Neural cell (in vitro differentiated cells): ENCODE results near the gene PARP8. TPM values are rescaled to one million over a fixed set of nuclear protein-coding genes. Genes with fewer than 3 reads are reported as not detected.

ENCODE experiments used
- H2AFZ ChIP-seq: fragments of 200-600, 300-800 bp; sonication (generic), shearing (Covaris generic); 2 replicates; pipeline ENCODE4 v1.6.0; 2014; ENCODE audit warnings: low read depth, mild to moderate bottlenecking, antibody characterized with exemption, low read length, moderate library complexity
- H3F3A ChIP-seq: fragments of 200-600 bp; shearing (Covaris generic); 2 replicates; pipeline ENCODE4 v1.6.1; 2016; ENCODE audit warnings: mild to moderate bottlenecking, moderate library complexity, mixed read lengths, antibody characterized with exemption, low read length; ENCODE audit not compliant: insufficient read depth, poor library complexity, severe bottlenecking
- H3K27ac ChIP-seq: fragments of 200-600, 300-800 bp; sonication (generic), shearing (Covaris generic); 2 replicates; pipeline ENCODE4 v1.5.1; 2014; ENCODE audit warnings: mild to moderate bottlenecking, low read length, moderate library complexity
- H3K27me3 ChIP-seq: fragments of 300-800, 200-600 bp; sonication (generic), shearing (Covaris generic); 2 replicates; pipeline ENCODE4 v1.6.0; 2014; ENCODE audit warnings: mild to moderate bottlenecking, low read depth, low read length, moderate library complexity; ENCODE audit not compliant: insufficient read depth
- H3K36me3 ChIP-seq: fragments of 300-800, 200-600 bp; sonication (generic), shearing (Covaris generic); 2 replicates; pipeline ENCODE4 v1.5.1; 2014; ENCODE audit warnings: mild to moderate bottlenecking, antibody characterized with exemption, low read length, moderate library complexity; ENCODE audit not compliant: insufficient read depth
- H3K4me2 ChIP-seq: fragments of 300-800, 200-600 bp; sonication (generic), shearing (Covaris generic); 2 replicates; pipeline ENCODE4 v1.6.0; 2014; ENCODE audit warnings: mild to moderate bottlenecking, low read length
- H3K4me3 ChIP-seq: fragments of 300-800, 200-600 bp; sonication (generic), shearing (Covaris generic); 2 replicates; pipeline ENCODE4 v1.5.1; 2014; ENCODE audit warnings: mild to moderate bottlenecking, low read length, moderate library complexity
- H3K79me2 ChIP-seq: fragments of 200-600 bp; shearing (Covaris generic); replicated peaks from 2 replicates; pipeline ENCODE4 v1.6.0; 2014; ENCODE audit warnings: mild to moderate bottlenecking, low read length, moderate library complexity; ENCODE audit not compliant: insufficient read depth
- H3K9ac ChIP-seq: fragments of 300-800, 200-600 bp; sonication (generic), shearing (Covaris generic); 2 replicates; pipeline ENCODE4 v1.6.1; 2016; ENCODE audit warnings: mild to moderate bottlenecking, low read length, mixed read lengths
- H3K9me2 ChIP-seq: fragments of 200-600 bp; shearing (Covaris generic); 2 replicates; pipeline ENCODE4 v1.6.1; 2016; ENCODE audit warnings: mild to moderate bottlenecking, low read length, mixed read lengths; ENCODE audit not compliant: insufficient read depth
- H3K9me3 ChIP-seq: fragments of 200-600, 300-800 bp; sonication (generic), shearing (Covaris generic); 2 replicates; pipeline ENCODE4 v1.6.1; 2016; ENCODE audit warnings: mild to moderate bottlenecking, mixed run types, low read length, moderate library complexity, mixed read lengths
- H4K20me1 ChIP-seq: fragments of 200-600 bp; shearing (Covaris generic); 2 replicates; pipeline ENCODE4 v1.6.1; 2016; ENCODE audit warnings: mild to moderate bottlenecking, mixed run types; ENCODE audit not compliant: insufficient read depth
- EP300 ChIP-seq: fragments of 450-650 bp; conservative IDR thresholded peaks from 2 replicates; pipeline ENCODE4 v1.6.1; 2014; ENCODE audit warnings: antibody characterized with exemption, mild to moderate bottlenecking, moderate library complexity; ENCODE audit not compliant: poor library complexity, severe bottlenecking
- EZH2 ChIP-seq: fragments of 200-600, 300-800 bp; shearing (Covaris generic), sonication (generic); IDR thresholded peaks from 2 replicates; pipeline ENCODE4 v1.6.1; 2014; ENCODE audit warnings: antibody characterized with exemption, low read length, borderline replicate concordance, mild to moderate bottlenecking; ENCODE audit not compliant: insufficient read depth, poor library complexity, severe bottlenecking
- MXI1 ChIP-seq: fragments of 450-650 bp; conservative IDR thresholded peaks from 2 replicates; pipeline ENCODE4 v1.6.1; 2014; ENCODE audit warnings: antibody characterized with exemption, mild to moderate bottlenecking; ENCODE audit not compliant: poor library complexity, severe bottlenecking
- POLR2AphosphoS5 ChIP-seq: IDR thresholded peaks from 2 replicates; pipeline ENCODE4 v1.6.1; 2012
- RAD21 ChIP-seq: fragments of 450-650 bp; conservative IDR thresholded peaks from 2 replicates; pipeline ENCODE4 v1.6.1; 2014; ENCODE audit warnings: antibody characterized with exemption, mild to moderate bottlenecking, moderate library complexity
- SMC3 ChIP-seq: fragments of 450-650 bp; conservative IDR thresholded peaks from 2 replicates; pipeline ENCODE4 v1.6.1; 2014; ENCODE audit warnings: antibody characterized with exemption, mild to moderate bottlenecking, moderate library complexity; ENCODE audit not compliant: poor library complexity
- TAF1 ChIP-seq: IDR thresholded peaks from 2 replicates; pipeline ENCODE4 v1.6.1; 2012; ENCODE audit warnings: low read depth
- polyA plus RNA-seq: library from polyadenylated mRNA; depleted of rRNA; stranded (reverse); fragments of >200 nt; gene quantifications from 2 replicates; pipeline ENCODE4 v1.2.3, GENCODE V29; 2014
- TF ChIP-seq, protein P1 (sequence below): IDR thresholded peaks from 2 replicates; pipeline ENCODE4 v1.6.1; 2012; ENCODE audit warnings: borderline replicate concordance
- TF ChIP-seq, protein P2 (sequence below): fragments of 450-650 bp; IDR thresholded peaks from 2 replicates; pipeline ENCODE4 v1.5.1; 2014; ENCODE audit warnings: antibody characterized with exemption, mild to moderate bottlenecking, moderate library complexity; ENCODE audit not compliant: poor library complexity, severe bottlenecking

PARP8 gene
- polyA plus RNA-seq, 1 donor from 2014 or later = 29.9 TPM

DNA sequence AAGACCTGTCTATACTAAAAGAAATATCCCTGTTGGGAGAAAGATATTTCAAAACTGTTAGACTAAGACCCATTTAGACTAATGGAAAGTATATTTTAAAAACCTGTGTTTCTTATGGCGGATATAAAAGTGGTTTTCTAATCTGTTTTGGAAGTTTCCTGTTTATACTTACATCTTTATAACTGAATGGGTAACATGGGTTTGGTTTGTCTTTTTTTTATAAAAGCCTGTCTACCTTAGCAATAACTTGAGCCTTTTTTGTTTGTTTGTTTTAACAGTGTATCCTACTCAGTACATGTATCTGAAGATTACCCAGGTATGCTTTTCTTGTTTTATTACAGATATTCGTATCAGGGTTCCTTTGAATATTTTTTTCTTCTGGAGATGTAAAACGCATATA lies 83.4 kb downstream of the PARP8 start:
- Histone ChIP-seq H4K20me1 (no peaks in the 10 kb centered on the region), H2AFZ (no peak overlapping the region), H3K4me3 (no peak overlapping the region), H3F3A (no peaks in the 10 kb centered on the region), H3K36me3 (no peaks in the 10 kb centered on the region), H3K9me2 (no peaks in the 10 kb centered on the region), H3K27me3 (no peaks in the 10 kb centered on the region), H3K9me3 (no peaks in the 10 kb centered on the region), H3K79me2 (no peaks in the 10 kb centered on the region), H3K27ac (no peak overlapping the region), H3K4me2 (no peak overlapping the region), H3K9ac (no peak overlapping the region)
- TF ChIP-seq, protein P1, sequence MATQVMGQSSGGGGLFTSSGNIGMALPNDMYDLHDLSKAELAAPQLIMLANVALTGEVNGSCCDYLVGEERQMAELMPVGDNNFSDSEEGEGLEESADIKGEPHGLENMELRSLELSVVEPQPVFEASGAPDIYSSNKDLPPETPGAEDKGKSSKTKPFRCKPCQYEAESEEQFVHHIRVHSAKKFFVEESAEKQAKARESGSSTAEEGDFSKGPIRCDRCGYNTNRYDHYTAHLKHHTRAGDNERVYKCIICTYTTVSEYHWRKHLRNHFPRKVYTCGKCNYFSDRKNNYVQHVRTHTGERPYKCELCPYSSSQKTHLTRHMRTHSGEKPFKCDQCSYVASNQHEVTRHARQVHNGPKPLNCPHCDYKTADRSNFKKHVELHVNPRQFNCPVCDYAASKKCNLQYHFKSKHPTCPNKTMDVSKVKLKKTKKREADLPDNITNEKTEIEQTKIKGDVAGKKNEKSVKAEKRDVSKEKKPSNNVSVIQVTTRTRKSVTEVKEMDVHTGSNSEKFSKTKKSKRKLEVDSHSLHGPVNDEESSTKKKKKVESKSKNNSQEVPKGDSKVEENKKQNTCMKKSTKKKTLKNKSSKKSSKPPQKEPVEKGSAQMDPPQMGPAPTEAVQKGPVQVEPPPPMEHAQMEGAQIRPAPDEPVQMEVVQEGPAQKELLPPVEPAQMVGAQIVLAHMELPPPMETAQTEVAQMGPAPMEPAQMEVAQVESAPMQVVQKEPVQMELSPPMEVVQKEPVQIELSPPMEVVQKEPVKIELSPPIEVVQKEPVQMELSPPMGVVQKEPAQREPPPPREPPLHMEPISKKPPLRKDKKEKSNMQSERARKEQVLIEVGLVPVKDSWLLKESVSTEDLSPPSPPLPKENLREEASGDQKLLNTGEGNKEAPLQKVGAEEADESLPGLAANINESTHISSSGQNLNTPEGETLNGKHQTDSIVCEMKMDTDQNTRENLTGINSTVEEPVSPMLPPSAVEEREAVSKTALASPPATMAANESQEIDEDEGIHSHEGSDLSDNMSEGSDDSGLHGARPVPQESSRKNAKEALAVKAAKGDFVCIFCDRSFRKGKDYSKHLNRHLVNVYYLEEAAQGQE = no peak
- TF ChIP-seq RAD21 (no peak), EP300 (no peak), POLR2AphosphoS5 (no peak), MXI1 (no peak), SMC3 (no peak), TAF1 (no peak), EZH2 (no peak)
- TF ChIP-seq, protein P2, sequence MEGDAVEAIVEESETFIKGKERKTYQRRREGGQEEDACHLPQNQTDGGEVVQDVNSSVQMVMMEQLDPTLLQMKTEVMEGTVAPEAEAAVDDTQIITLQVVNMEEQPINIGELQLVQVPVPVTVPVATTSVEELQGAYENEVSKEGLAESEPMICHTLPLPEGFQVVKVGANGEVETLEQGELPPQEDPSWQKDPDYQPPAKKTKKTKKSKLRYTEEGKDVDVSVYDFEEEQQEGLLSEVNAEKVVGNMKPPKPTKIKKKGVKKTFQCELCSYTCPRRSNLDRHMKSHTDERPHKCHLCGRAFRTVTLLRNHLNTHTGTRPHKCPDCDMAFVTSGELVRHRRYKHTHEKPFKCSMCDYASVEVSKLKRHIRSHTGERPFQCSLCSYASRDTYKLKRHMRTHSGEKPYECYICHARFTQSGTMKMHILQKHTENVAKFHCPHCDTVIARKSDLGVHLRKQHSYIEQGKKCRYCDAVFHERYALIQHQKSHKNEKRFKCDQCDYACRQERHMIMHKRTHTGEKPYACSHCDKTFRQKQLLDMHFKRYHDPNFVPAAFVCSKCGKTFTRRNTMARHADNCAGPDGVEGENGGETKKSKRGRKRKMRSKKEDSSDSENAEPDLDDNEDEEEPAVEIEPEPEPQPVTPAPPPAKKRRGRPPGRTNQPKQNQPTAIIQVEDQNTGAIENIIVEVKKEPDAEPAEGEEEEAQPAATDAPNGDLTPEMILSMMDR = no peak

- Histone ChIP-seq H3K79me2 (no peaks in the 10 kb centered on the region), H3K36me3 (no peaks in the 10 kb centered on the region), H3F3A (no peaks in the 10 kb centered on the region), H3K27ac (no peak overlapping the region), H2AFZ (no peak overlapping the region), H4K20me1 (no peaks in the 10 kb centered on the region), H3K9me2 (no peaks in the 10 kb centered on the region), H3K27me3 (no peaks in the 10 kb centered on the region), H3K9ac (no peak overlapping the region), H3K9me3 (no peaks in the 10 kb centered on the region), H3K4me2 (no peak overlapping the region), H3K4me3 (no peak overlapping the region)
- TF ChIP-seq, protein P2 = peak; percentile 80
- no peak for TF ChIP-seq POLR2AphosphoS5
- TF ChIP-seq SMC3 = peak; percentile 78
- TF ChIP-seq EZH2 = no peak
- peak; percentile 83 for TF ChIP-seq RAD21
Measured at GRCh38 chr5:50751064-50751657, 84.7 kb downstream of the PARP8 start.
